SIG-M5 treated with dmso at 0.1 percent for 504 hours (cell line): ENCODE measurements around the gene SNTA1.
"Not testable (repeated sequence)": the region's sequence is repeated elsewhere in the genome, so short reads cannot be mapped to it uniquely, and the experiment has no call there.

Source experiments
- DNase-seq: peaks from one replicate; lab custom pipeline; 2025; ENCODE audit not compliant: unreplicated experiment; lab: John Stamatoyannopoulos, UW

The SNTA1 gene

DNA sequence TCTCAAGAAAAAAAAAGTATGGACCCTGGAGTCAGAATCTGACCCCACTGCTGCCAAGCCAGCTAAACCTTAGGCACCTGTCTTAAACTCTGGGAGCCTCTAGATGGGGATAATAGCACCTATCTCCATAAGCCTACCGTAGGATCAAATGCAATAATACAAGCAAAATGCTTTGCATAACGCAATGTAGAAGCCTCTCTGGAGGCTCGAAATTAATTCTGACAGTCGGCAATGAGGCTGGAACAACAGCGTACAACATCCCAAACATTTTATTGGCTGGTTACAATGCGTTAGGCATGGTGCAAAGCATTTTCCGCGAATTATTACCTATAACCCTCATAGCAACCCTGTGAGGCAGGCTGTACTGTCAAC is 42.8 kb downstream of the SNTA1 start:
- no peak for DNase-seq

DNA sequence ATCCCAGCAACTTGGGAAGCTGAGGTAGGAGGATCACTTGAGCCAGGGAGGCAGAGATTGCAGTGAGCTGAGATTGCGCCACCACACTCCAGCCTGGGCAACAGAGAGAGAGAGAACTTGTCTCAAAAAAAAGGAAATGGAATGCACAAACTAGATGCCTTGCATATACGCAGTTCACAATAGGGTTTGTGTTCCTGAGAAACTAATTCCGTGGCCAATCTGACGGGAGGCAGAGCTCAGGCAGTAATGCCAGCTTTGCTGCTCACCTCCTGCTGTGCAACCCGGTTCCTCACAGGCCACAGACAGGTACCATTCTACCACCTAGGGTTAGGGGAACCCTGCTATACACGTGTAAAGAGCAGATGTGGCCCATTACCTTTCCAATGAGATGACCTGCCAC is 43.6 kb downstream of the SNTA1 start:
- peak; percentile 60 for DNase-seq

DNA sequence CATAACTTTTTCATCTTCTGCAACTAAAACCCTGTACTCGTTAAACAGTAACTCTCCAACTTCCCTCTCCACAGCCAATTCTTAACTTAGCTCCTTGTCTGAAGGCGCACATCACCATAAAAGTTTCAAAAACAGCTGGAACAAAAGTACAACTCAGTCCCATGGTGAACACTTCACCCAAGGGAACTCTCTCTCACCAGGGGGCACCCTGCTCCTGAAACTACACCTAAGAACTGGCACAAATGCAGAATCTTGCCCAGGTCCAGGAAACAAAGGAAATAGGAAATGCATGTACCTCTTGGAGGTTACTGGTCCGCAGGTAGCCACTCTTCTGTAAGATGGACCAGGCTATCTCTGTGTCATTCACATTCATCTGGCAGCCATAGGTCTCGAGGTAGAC is 48.8 kb downstream of the SNTA1 start:
- no peak for DNase-seq

DNA sequence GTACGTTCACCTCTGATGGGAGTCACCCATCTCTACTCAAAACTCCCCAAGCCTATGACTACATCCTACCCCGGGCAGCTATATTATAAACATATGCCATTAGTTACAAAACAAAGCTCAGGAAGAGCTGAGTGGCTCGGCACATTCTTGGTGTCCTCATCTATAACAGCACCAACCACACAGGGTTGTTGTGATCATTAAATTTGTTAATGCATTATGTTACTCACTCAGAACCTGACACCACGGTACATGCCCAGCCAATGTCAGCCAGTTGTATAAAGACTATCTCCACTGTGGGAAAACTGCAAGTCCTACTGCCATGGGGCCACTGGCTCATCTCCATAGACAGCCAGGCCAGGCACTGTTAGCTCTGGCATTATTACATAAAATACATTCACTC is 50.0 kb downstream of the SNTA1 start:
- DNase-seq: no peak

DNA sequence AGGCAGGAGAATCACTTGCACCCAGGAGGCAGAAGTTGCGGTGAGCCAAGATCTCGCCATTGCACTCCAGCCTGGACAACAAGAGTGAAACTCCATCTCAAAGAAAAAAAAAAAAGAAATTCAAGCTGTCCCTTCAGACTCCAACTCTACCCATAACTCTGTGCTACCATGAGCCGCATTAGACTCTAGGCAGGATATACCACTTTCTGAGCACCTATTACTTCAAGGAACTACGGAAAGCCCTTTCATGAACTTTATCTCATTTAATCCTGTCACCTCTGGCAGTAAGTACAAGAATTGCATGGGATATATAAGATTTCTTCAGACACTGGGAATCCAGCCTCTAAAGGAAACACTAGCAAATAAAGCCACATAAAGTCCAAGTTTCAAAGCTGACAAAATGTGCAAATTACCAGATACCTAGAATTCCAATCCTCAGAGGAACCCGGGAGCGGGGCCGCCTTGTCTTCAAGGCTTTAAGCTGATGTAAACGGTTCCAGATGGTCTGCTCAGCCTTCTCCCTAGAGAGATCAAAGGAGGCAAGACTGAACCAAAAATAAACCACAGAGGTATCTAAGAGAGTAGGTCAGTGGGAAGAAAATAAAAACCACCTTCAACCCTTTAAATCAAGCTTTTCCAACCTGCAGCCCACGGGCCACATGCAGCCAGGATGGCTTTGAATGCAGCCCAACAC is 51.7 kb downstream of the SNTA1 start:
- DNase-seq: no peak

DNA sequence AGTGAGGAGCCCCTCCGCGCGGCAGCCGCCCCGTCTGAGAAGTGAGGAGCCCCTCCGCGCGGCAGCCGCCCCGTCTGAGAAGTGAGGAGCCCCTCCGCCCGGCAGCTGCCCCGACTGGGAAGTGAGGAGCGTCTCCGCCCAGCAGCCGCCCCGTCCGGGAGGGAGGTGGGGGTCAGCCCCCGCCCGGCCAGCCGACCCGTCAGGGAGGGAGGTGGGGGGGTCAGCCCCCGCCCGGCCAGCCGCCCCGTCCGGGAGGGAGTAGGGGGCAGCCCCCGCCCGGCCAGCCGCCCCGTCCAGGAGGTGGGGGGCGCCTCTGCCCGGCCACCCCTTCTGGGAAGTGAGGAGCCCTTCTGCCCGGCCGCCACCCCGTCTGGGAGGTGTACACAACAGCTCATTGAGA is 54.2 kb downstream of the SNTA1 start:
- DNase-seq: not testable (repeated sequence)

DNA sequence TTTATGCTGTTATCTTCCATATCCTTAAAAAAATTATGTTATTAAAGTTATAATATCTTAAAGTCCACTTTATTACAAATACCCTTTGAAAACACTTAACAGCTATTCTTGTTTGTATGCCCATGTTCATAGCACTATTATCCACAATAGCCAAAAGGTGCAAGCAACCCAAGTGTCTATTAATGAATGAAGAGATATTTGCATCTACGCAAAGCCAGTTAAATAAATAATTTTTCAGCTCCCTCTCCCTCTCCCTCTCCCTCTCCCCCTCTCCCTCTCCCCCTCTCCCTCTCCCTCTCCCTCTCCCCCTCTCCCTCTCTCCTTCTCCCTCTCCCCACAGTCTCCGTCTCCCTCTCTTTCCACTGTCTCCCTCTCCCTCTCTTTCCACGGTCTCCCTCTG is 55.3 kb downstream of the SNTA1 start:
- no peak for DNase-seq

DNA sequence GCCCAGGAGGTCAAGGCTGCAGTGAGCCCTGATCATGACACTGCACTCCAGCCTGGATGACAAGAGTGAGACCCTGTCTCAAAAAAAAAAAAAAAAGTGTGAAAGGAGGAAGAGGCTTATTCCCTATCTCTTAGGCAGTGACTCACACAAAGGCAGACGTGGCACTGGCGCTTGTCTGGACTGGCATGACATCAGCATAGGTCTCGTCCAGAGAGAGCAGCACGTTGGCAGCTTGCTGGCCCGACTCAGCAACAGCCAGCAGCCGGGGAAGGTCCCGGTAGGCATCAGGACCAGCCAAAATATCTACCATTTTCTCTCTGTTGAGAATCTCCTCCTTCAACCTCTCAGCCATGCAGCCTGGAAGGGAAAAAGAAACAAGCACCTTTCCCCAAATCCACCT is 56.4 kb downstream of the SNTA1 start:
- DNase-seq: no peak

DNA sequence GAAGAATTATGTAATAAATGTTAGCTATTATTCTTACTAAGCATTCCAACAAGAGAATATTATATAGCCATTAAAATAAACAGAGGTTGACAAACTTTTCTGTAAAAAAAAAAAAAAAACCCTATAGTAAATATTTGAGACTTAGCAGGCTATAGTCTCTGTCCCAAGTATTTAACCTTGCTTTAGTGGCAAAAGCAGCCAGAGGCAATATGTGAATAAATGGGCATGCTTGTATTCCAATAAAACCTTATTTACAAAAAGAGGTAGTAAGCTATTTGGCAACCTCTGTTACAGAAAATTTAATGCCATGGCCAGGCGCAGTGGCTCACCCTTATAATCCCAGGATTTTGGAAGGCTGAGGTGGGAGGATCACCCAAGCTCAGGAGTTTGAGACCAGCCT is 56.9 kb downstream of the SNTA1 start:
- no peak for DNase-seq

DNA sequence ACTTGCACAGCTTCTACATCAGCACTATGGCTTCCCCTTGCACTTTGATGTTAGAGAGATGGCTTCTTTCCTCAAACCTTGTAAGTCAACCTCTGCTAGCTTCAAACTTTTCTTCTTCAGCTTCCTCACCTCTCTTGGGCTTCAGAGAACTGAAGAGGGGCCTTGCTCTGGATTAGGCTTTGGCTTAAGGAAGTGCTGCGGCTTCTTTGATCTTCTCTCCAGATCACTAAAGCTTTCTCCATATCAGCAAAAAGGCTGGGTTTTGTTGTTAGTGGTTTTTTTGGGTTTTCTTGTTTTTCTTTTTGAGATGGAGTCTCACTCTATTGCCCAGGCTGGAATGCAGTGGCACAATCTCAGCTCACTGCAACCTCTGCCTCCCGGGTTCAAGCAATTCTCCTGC is 66.2 kb downstream of the SNTA1 start:
- no peak for DNase-seq

DNA sequence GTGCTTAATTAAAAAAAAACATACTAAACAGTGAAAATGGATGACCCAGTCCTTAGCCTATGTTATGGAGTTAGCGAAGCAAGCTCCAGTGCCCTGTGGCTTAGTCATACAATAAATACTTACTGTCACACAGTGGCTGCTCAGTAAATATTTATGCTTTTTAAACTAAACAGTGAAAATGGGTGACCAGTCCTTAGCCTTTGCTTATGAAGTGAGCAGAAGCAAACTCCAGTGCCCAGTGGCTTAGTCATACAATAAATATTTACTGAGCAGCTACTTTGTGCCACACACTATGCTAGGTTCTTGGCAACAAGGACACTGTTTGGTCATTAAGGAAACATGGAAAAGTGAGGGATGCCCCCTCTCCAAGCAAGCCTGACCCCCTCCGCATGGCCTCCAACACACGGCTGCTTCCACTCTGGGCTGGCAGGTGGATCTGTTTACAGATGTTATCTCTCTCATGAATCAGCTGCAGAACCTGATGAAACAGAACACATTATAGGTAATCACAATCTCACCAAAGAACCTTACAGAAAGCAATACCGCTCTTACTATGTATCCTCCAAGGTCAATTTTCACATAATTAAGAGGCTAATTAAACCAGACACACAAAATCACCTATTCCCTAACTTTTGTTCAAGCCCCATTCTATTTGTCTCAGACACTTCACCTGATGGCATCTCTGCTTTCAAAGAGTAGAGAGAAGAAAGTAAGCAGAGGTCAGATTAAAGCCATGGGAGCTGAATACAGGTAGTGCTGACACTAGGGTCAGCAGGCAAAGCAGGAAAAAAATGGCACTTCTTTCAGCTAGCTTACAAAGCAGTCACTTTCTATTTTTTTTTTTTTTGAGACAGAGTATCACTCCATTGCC is 69.6 kb downstream of the SNTA1 start:
- peak; percentile 67 for DNase-seq

DNA sequence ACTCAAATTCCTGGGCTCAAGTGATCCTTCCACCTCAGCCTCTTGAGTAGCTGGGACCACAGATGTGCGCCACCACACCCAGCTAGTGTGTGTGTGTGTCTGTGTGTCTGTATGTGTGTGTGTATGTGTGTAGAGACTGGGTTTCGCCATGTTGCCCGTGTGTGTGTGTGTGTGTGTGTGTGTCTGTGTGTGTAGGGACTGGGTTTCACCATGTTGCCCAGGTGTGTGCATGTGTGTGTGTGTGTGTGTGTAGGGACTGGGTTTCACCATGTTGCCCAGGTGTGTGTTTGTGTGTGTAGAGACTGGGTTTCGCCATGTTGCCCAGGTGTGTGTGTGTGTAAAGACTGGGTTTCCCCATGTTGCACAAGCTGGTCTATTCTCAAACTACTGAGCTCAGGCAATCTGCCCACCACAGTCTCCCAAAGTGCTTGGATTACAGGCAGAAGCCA is 70.5 kb downstream of the SNTA1 start:
- DNase-seq: no peak

DNA sequence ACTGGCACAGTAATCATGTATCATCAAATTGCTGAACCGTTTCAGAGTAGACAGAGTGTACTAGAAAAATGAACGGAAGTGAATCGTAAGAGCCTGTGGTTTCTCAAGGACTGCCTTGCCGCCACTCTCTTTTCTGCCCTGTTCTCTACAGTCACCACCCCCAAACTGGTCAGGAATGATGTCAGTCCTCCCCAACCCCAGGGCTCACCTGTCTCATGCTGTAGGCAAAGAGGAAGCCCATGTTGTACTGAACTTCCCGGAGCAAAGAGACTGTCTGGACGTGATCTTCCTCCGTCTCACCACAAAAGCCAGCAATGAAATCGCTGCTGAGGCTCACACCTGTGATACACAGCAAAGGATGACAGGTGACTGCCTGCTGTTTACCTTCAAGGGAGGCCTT is 73.3 kb downstream of the SNTA1 start:
- no peak for DNase-seq

DNA sequence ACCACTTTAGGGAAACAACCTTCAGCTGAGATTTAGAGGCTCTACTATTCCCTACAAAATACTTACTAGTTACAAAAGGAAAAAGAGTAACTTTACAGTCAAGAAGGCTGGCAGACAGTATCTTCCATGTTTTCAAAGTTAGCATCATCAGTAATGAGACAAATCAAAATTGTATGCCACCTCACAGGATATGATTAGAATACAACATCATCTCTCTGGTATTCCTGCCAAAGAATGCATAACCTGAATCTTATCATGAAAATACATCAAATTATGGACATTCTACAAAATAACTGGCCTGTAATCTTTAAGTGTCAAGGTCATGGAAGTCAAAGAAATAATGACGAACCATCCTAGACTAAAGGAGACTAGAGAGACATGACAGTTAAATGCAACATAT is 80.7 kb downstream of the SNTA1 start:
- DNase-seq: no peak

DNA sequence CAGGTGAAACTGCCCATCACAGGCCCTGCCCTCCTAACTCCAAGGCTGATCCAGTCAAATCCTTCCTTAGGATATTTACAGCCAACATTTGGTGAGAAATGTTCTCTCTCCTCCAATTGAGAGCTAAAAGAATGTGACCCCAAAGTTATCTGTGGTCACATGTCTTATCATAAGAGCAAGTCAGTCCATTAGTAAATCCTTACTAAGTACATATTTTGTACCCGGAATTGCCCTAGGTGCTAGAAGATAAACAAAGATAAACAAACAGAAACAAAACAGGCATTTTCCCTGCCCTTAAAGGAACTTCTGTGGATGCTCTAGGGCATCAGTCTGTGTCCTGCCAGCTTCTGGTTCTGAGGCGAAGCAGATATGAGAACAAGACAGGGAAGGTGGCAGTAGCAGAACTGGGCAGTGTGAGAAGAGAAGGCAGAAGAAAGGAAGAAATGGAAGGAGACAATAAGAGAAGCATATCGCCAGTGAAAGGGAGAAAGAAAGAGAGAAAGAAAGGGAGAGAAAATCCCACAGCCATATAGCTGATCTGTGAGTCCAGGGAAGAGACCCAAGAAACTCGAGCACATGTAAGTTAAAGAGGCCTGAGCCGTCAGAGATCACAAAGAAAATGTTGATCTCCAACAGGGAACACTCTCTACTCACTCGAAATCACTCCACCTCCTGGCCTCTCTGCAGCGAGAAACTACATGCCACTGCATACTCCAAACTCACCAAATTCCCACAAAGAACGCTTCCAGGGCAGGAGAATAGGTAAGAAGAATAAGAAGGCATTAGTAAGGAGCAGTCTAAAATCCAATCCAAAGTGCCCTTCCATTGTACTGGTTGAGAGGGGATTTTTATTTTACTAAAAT is 83.9 kb downstream of the SNTA1 start:
- no peak for DNase-seq
